Tibial artery (tissue), 4 donors: ENCODE results near the gene CENPO.

ENCODE experiments used
- DNase-seq, 2 donors: peaks; one replicate each; pipeline ENCODE4 v3.0.0-alpha.2; 2019
- H3K27ac ChIP-seq, 2 donors: fragments of 200-600 bp; sonication (generic) in 1 of 2; 1 replicate in 1 of 2; 2 replicates in 1 of 2; pipeline ENCODE4 v1.5.1; 2018 to 2019; ENCODE audit warnings: mild to moderate bottlenecking in 1 of 2
- H3K27me3 ChIP-seq, 2 donors: fragments of 200-600 bp; sonication (generic) in 1 of 2; one replicate each; pipeline versions ENCODE4 v1.5.1 to v1.6.0; 2016 to 2019
- H3K36me3 ChIP-seq, 3 donors: fragments of 200-600 bp; sonication (generic) in 2 of 3; one replicate each; pipeline ENCODE4 v1.5.1; 2016 to 2019; ENCODE audit warnings: mild to moderate bottlenecking in 2 of 3
- H3K4me1 ChIP-seq, 4 donors: fragments of 200-600 bp; sonication (generic) in 2 of 4; 1 replicate in 3 of 4; 2 replicates in 1 of 4; pipeline ENCODE4 v1.5.1; 2016 to 2019
- H3K4me3 ChIP-seq, 2 donors: fragments of 200-600 bp; sonication (generic) in 1 of 2; 1 replicate in 1 of 2; 2 replicates in 1 of 2; pipeline ENCODE4 v1.5.1; 2018 to 2019; ENCODE audit warnings: mild to moderate bottlenecking in 2 of 2
- H3K9me3 ChIP-seq, 3 donors: fragments of 200-600 bp; sonication (generic) in 1 of 3; one replicate each; pipeline ENCODE4 v1.5.1; 2016 to 2019
- CTCF ChIP-seq, 2 experiments: fragments of 200-600 bp in 1 of 2; fragments of 450-650 bp in 1 of 2; IDR thresholded peaks; one replicate each; pipeline ENCODE4 v1.5.1; 2017 to 2019; ENCODE audit warnings: antibody characterized with exemption in 2 of 2, mild to moderate bottlenecking in 1 of 2, moderate library complexity in 1 of 2
- intact Hi-C: fragments of 100-400 bp; cut with DNase I; formaldehyde crosslinking; loops from one replicate; pipeline ENCODE4 v1.15.0; 2023; ENCODE audit warnings: low total_unique reads

CENPO gene

GRCh38 chr2:24771764-24772586, 21.2 kb upstream of the CENPO start:
- intact Hi-C loops = no loop called here
- TF ChIP-seq CTCF (IDR thresholded peaks at IDR 0.05) = no peak
- DNase-seq = no peak
- Histone ChIP-seq H3K4me3 (no peak overlapping the region), H3K27ac (no peak overlapping the region), H3K27me3 (no peaks in the 10 kb centered on the region), H3K9me3 (no peaks in the 10 kb centered on the region), H3K4me1 (no peaks in the 10 kb centered on the region), H3K36me3 (peaks cover 0 to 36% (median 19%) of the 10 kb centered on the region in 3 donors)

GRCh38 chr2:24774373-24774772, 18.9 kb upstream of the CENPO start:
- intact Hi-C loops = no loop called here
- TF ChIP-seq CTCF (IDR thresholded peaks at IDR 0.05) = no peak
- H3K4me1 ChIP-seq = no peaks in the 10 kb centered on the region
- H3K27ac ChIP-seq = no peak overlapping the region
- H3K4me3 ChIP-seq = no peak overlapping the region
- peaks cover 0 to 16% (median 5%) of the 10 kb centered on the region in 3 donors for H3K36me3 ChIP-seq
- no peaks in the 10 kb centered on the region for H3K9me3 ChIP-seq
- DNase-seq = no peak
- H3K27me3 ChIP-seq = no peaks in the 10 kb centered on the region

- H3K27ac ChIP-seq = no peak overlapping the region
- TF ChIP-seq CTCF (IDR thresholded peaks at IDR 0.05) = no peak
- H3K9me3 ChIP-seq = no peaks in the 10 kb centered on the region
- no peak overlapping the region for H3K4me3 ChIP-seq
- H3K27me3 ChIP-seq = no peaks in the 10 kb centered on the region
- intact Hi-C loops = no loop called here
- no peaks in the 10 kb centered on the region for H3K36me3 ChIP-seq
- no peaks in the 10 kb centered on the region for H3K4me1 ChIP-seq
- no peak for DNase-seq
Observed at GRCh38 chr2:24779116-24779515, 14.1 kb upstream of the CENPO start.

- Histone ChIP-seq H3K36me3 (no peaks in the 10 kb centered on the region), H3K27me3 (no peaks in the 10 kb centered on the region), H3K27ac (no peak overlapping the region), H3K4me3 (no peak overlapping the region), H3K4me1 (no peaks in the 10 kb centered on the region), H3K9me3 (no peaks in the 10 kb centered on the region)
- no peak for TF ChIP-seq CTCF (IDR thresholded peaks at IDR 0.05)
- intact Hi-C loops = no loop called here
- no peak for DNase-seq
Observed at GRCh38 chr2:24783641-24784040, 9.6 kb upstream of the CENPO start.

GRCh38 chr2:24785671-24786321, 7.4 kb upstream of the CENPO start:
- H3K4me1 ChIP-seq = no peaks in the 10 kb centered on the region
- TF ChIP-seq CTCF (IDR thresholded peaks at IDR 0.05) = no peak
- no peaks in the 10 kb centered on the region for H3K36me3 ChIP-seq
- no peaks in the 10 kb centered on the region for H3K27me3 ChIP-seq
- DNase-seq = no peak
- H3K9me3 ChIP-seq = no peaks in the 10 kb centered on the region
- H3K4me3 ChIP-seq = no peak overlapping the region
- no peak overlapping the region for H3K27ac ChIP-seq
- intact Hi-C loops = no loop called here
